ENCODE results near the gene C3orf49. TPM values are rescaled to one million over a fixed set of nuclear protein-coding genes. Genes with fewer than 3 reads are reported as not detected.
A peak's percentile ranks its signal among the peaks of the same experiment; 100 is the strongest.

C3orf49 gene, protein sequence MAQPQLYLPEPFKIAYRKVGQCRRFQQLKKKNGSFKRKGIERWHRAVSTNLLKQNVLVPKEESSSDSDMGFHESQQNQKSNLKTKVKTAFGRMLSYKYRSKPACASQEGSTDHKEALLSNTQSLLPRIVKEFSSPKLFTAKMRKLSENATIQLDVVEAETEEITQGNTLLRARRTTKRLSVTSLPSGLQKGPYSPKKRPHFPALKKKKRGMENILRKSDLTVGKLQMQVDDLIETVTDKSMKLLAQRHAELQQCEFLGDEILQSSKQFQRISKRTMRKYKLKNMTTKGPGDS
- total RNA-seq (2014; rRNA removed; shearing (Covaris generic); ENCODE audit: low replicate concordance): not detected in 2 replicates

DNA sequence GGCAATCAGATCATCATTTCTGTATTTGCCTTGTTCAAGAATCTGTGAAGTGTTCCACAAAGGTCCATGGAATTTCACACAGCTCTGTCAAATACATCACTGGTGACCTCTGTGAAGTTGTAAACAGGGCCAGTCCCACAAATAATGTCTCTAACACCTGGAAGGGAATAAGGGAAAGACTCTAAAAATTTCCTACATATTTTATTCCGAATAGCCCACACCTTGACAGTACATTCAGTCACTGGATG, at the start of gene C3orf49:
Gene C3orf49 (plus strand): TSS at position 149 of the 248 bp plus-strand sequence. CDS start 173 bp downstream, outside the sequence.
- no peaks in the 10 kb centered on the region for H3K9me2 ChIP-seq (replicated peaks; ENCODE audit: insufficient read depth, low read length)
- no peak within 1 kb of the TSS for H3K27ac ChIP-seq (ENCODE audit: low read length)
- no peak within 1 kb of the TSS for H3K4me2 ChIP-seq (ENCODE audit: low read depth, low read length, poor library complexity, severe bottlenecking)
- no peaks in the 10 kb centered on the region for H3K4me1 ChIP-seq (ENCODE audit: low read length)
- H3K79me2 ChIP-seq (ENCODE audit: low read length): no peaks in the 10 kb centered on the region
- no peaks in the 10 kb centered on the region for H3K9me3 ChIP-seq (ENCODE audit: low read length)
- H3K36me3 ChIP-seq (ENCODE audit: insufficient read depth, low read length): no peaks in the 10 kb centered on the region
- DNase-seq: no peak
- no peak within 1 kb of the TSS for H3K9ac ChIP-seq (ENCODE audit: low read length)
- no peaks in the 10 kb centered on the region for H3K27me3 ChIP-seq (ENCODE audit: low read length)
- H3K4me3 ChIP-seq (ENCODE audit: low read length): no peak within 1 kb of the TSS
- H4K20me1 ChIP-seq (ENCODE audit: insufficient read depth, low read depth, low read length): no peaks in the 10 kb centered on the region
- no peak within 1 kb of the TSS for H2AFZ ChIP-seq (ENCODE audit: low read length)

- Histone ChIP-seq H3K4me3 (ENCODE audit: low read length) (no peak overlapping the region), H3K9ac (ENCODE audit: low read length) (no peak overlapping the region), H3K27me3 (ENCODE audit: low read length) (no peaks in the 10 kb centered on the region), H3K27ac (ENCODE audit: low read length) (no peak overlapping the region), H3K9me2 (replicated peaks; ENCODE audit: insufficient read depth, low read length) (0 out of 2 replicates have a peak, but pooled peaks cover 2% of the 10 kb centered on the region), H3K79me2 (ENCODE audit: low read length) (no peaks in the 10 kb centered on the region), H3K9me3 (ENCODE audit: low read length) (no peaks in the 10 kb centered on the region), H3K4me2 (ENCODE audit: low read depth, low read length, poor library complexity, severe bottlenecking) (no peak overlapping the region), H3K4me1 (ENCODE audit: low read length) (no peaks in the 10 kb centered on the region), H3K36me3 (ENCODE audit: insufficient read depth, low read length) (no peaks in the 10 kb centered on the region), H4K20me1 (ENCODE audit: insufficient read depth, low read depth, low read length) (no peaks in the 10 kb centered on the region), H2AFZ (ENCODE audit: low read length) (no peak overlapping the region)
- no peak for DNase-seq
These were observed 44.3 kb upstream of the C3orf49 start for GRCh38 chr3:63774781-63775180.

- Histone ChIP-seq H3K4me1 (ENCODE audit: low read length) (no peaks in the 10 kb centered on the region), H3K36me3 (ENCODE audit: insufficient read depth, low read length) (no peaks in the 10 kb centered on the region), H2AFZ (ENCODE audit: low read length) (no peak overlapping the region), H3K9me3 (ENCODE audit: low read length) (no peaks in the 10 kb centered on the region), H3K4me3 (ENCODE audit: low read length) (no peak overlapping the region), H3K4me2 (ENCODE audit: low read depth, low read length, poor library complexity, severe bottlenecking) (no peak overlapping the region), H3K27me3 (ENCODE audit: low read length) (no peaks in the 10 kb centered on the region), H3K27ac (ENCODE audit: low read length) (no peak overlapping the region), H3K79me2 (ENCODE audit: low read length) (no peaks in the 10 kb centered on the region), H4K20me1 (ENCODE audit: insufficient read depth, low read depth, low read length) (no peaks in the 10 kb centered on the region), H3K9me2 (replicated peaks; ENCODE audit: insufficient read depth, low read length) (no peaks in the 10 kb centered on the region), H3K9ac (ENCODE audit: low read length) (no peak overlapping the region)
- DNase-seq: no peak
These were observed 39.9 kb upstream of the C3orf49 start for GRCh38 chr3:63779227-63779626.

GRCh38 chr3:63791974-63792373, 27.1 kb upstream of the C3orf49 start:
- Histone ChIP-seq H2AFZ (ENCODE audit: low read length) (no peak overlapping the region), H3K79me2 (ENCODE audit: low read length) (no peaks in the 10 kb centered on the region), H3K4me1 (ENCODE audit: low read length) (peaks cover 8% of the 10 kb centered on the region; the same call in 1 of the 2 replicates), H3K9ac (ENCODE audit: low read length) (no peak overlapping the region), H3K4me3 (ENCODE audit: low read length) (no peak overlapping the region), H4K20me1 (ENCODE audit: insufficient read depth, low read depth, low read length) (no peaks in the 10 kb centered on the region), H3K9me3 (ENCODE audit: low read length) (no peaks in the 10 kb centered on the region), H3K27me3 (ENCODE audit: low read length) (no peaks in the 10 kb centered on the region), H3K27ac (ENCODE audit: low read length) (no peak overlapping the region), H3K4me2 (ENCODE audit: low read depth, low read length, poor library complexity, severe bottlenecking) (no peak overlapping the region), H3K36me3 (ENCODE audit: insufficient read depth, low read length) (no peaks in the 10 kb centered on the region), H3K9me2 (replicated peaks; ENCODE audit: insufficient read depth, low read length) (no peaks in the 10 kb centered on the region)
- DNase-seq: peak; percentile 45

GRCh38 chr3:63795438-63795837, 23.7 kb upstream of the C3orf49 start:
- no peaks in the 10 kb centered on the region for H3K27me3 ChIP-seq (ENCODE audit: low read length)
- no peak overlapping the region for H3K4me3 ChIP-seq (ENCODE audit: low read length)
- no peak overlapping the region for H2AFZ ChIP-seq (ENCODE audit: low read length)
- H3K9ac ChIP-seq (ENCODE audit: low read length): no peak overlapping the region
- no peaks in the 10 kb centered on the region for H4K20me1 ChIP-seq (ENCODE audit: insufficient read depth, low read depth, low read length)
- no peak for DNase-seq
- H3K79me2 ChIP-seq (ENCODE audit: low read length): no peaks in the 10 kb centered on the region
- peaks cover 8% of the 10 kb centered on the region; the same call in 1 of the 2 replicates for H3K4me1 ChIP-seq (ENCODE audit: low read length)
- no peak overlapping the region for H3K27ac ChIP-seq (ENCODE audit: low read length)
- no peaks in the 10 kb centered on the region for H3K9me2 ChIP-seq (replicated peaks; ENCODE audit: insufficient read depth, low read length)
- H3K4me2 ChIP-seq (ENCODE audit: low read depth, low read length, poor library complexity, severe bottlenecking): no peak overlapping the region
- H3K9me3 ChIP-seq (ENCODE audit: low read length): no peaks in the 10 kb centered on the region
- H3K36me3 ChIP-seq (ENCODE audit: insufficient read depth, low read length): no peaks in the 10 kb centered on the region

DNA sequence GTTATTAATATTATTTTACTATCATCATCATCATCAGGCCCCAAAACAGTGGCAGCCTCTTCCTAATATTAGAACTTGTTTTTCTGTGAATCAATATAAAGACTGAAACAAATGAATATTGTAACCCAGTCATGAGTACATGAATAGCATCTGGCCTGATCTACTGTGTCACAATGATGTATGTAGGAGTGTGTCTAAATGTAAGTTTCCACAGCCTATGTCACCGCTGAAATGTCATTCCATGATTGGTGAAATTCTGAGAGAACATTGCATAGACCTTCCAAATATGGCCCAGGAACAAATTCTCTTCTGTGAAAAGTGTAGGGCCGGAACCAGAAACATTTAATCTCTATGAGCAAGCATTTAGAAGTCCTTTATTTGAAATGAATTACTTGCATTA, 20.6 kb upstream of the C3orf49 start:
- H3K4me3 ChIP-seq (ENCODE audit: low read length): no peak overlapping the region
- no peak overlapping the region for H2AFZ ChIP-seq (ENCODE audit: low read length)
- H4K20me1 ChIP-seq (ENCODE audit: insufficient read depth, low read depth, low read length): no peaks in the 10 kb centered on the region
- H3K9ac ChIP-seq (ENCODE audit: low read length): no peak overlapping the region
- H3K4me1 ChIP-seq (ENCODE audit: low read length): peaks cover 8% of the 10 kb centered on the region; the same call in 1 of the 2 replicates
- H3K79me2 ChIP-seq (ENCODE audit: low read length): no peaks in the 10 kb centered on the region
- DNase-seq: no peak
- no peaks in the 10 kb centered on the region for H3K27me3 ChIP-seq (ENCODE audit: low read length)
- H3K27ac ChIP-seq (ENCODE audit: low read length): no peak overlapping the region
- no peaks in the 10 kb centered on the region for H3K36me3 ChIP-seq (ENCODE audit: insufficient read depth, low read length)
- H3K9me2 ChIP-seq (replicated peaks; ENCODE audit: insufficient read depth, low read length): no peaks in the 10 kb centered on the region
- no peak overlapping the region for H3K4me2 ChIP-seq (ENCODE audit: low read depth, low read length, poor library complexity, severe bottlenecking)
- H3K9me3 ChIP-seq (ENCODE audit: low read length): no peaks in the 10 kb centered on the region

DNA sequence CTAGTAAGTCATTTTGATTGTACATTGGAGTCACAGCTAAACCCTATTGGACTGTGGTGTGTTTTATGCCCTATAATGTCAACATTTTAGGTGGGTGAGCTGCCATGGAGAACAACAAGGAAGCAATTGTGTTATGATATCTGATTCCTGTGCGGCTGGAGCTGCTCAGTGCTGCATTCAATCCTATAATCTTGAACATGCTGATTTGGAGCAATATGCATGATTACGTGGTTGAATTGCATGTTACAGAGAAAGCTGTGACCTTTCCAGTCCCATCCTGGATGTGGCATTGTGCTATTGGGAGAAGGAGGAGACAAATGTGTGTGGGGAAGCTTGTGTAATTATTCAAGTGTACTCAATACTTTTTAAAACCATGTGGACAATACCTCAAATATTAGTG, 20.1 kb upstream of the C3orf49 start:
- Histone ChIP-seq H2AFZ (ENCODE audit: low read length) (no peak overlapping the region), H3K4me2 (ENCODE audit: low read depth, low read length, poor library complexity, severe bottlenecking) (no peak overlapping the region), H3K27me3 (ENCODE audit: low read length) (no peaks in the 10 kb centered on the region), H4K20me1 (ENCODE audit: insufficient read depth, low read depth, low read length) (no peaks in the 10 kb centered on the region), H3K9me2 (replicated peaks; ENCODE audit: insufficient read depth, low read length) (no peaks in the 10 kb centered on the region), H3K4me1 (ENCODE audit: low read length) (peaks cover 8% of the 10 kb centered on the region; the same call in 1 of the 2 replicates), H3K79me2 (ENCODE audit: low read length) (no peaks in the 10 kb centered on the region), H3K9me3 (ENCODE audit: low read length) (no peaks in the 10 kb centered on the region), H3K9ac (ENCODE audit: low read length) (no peak overlapping the region), H3K27ac (ENCODE audit: low read length) (no peak overlapping the region), H3K4me3 (ENCODE audit: low read length) (no peak overlapping the region), H3K36me3 (ENCODE audit: insufficient read depth, low read length) (no peaks in the 10 kb centered on the region)
- DNase-seq: no peak

DNA sequence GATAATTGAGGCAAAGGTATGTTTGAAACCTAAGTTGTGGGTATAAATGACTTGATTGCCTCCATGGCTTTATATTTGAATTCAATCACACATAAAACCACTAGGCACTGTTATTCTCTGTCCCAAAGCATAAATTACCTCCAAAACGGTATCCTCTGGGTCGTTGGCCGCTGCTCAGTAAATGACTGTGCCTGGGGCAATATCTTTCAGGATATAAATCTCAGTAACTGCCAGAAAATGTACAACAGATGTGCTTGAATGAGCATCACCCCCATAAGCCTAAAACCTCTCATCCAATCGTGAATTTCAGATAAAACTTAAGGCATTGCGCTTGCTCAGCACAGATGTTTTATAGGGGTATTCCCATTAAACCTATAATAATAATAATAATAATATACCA, 19.0 kb upstream of the C3orf49 start:
- Histone ChIP-seq H3K4me3 (ENCODE audit: low read length) (no peak overlapping the region), H3K36me3 (ENCODE audit: insufficient read depth, low read length) (no peaks in the 10 kb centered on the region), H3K9ac (ENCODE audit: low read length) (no peak overlapping the region), H3K4me2 (ENCODE audit: low read depth, low read length, poor library complexity, severe bottlenecking) (no peak overlapping the region), H3K9me3 (ENCODE audit: low read length) (no peaks in the 10 kb centered on the region), H4K20me1 (ENCODE audit: insufficient read depth, low read depth, low read length) (no peaks in the 10 kb centered on the region), H3K27ac (ENCODE audit: low read length) (no peak overlapping the region), H2AFZ (ENCODE audit: low read length) (no peak overlapping the region), H3K9me2 (replicated peaks; ENCODE audit: insufficient read depth, low read length) (no peaks in the 10 kb centered on the region), H3K27me3 (ENCODE audit: low read length) (no peaks in the 10 kb centered on the region), H3K4me1 (ENCODE audit: low read length) (peaks cover 3% of the 10 kb centered on the region; the same call in 1 of the 2 replicates), H3K79me2 (ENCODE audit: low read length) (no peaks in the 10 kb centered on the region)
- DNase-seq: no peak

Data from Karpas-422 (cell line).